ENCODE results near the gene COL24A1. TPM values are rescaled to one million over a fixed set of nuclear protein-coding genes. Genes with fewer than 3 reads are reported as not detected.

COL24A1 gene
- total RNA-seq, 1 experiment from 2014 or later = not detected

DNA sequence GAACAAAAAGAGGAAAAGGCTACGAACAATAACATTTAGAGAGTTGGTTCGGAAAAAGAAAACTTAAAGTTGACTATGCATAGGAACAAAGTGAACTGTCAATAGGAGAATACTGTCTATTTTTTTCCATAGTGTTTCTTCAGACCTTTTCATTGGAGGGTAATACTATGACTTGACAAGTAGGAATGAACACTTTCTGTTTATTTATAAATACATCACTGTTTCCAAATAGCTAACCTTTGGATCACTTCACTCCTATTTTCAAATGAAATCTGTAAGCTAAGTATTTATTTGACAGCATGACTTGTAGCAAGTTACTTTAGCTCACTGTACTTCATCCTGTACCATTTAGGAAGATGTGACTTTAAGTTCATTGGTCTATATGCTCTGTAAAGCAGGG lies 221.3 kb downstream of the COL24A1 start:
- H3K27me3 ChIP-seq (ENCODE audit: insufficient read depth, low read length) = no peaks in the 10 kb centered on the region
- peaks cover 3% of the 10 kb centered on the region; the same call in 1 of the 2 replicates for H3K9me2 ChIP-seq (ENCODE audit: insufficient read depth)
- H3K79me2 ChIP-seq (ENCODE audit: insufficient read depth, low read length) = no peaks in the 10 kb centered on the region
- ChIA-PET CTCF (no interaction called here), POLR2A (no interaction called here), RAD21 (ENCODE audit: low non-redundant PET in 1 of 2, low total read pairs in 2 of 2, uncharacterized antibody in 2 of 2, unreplicated experiment in 2 of 2) (no interaction called here)
- intact Hi-C loops (cut with micrococcal nuclease) = no loop called here
- H3K9me3 ChIP-seq (ENCODE audit: control insufficient read depth in 1 of 2, insufficient read depth in 1 of 2, low read depth in 1 of 2, low read length in 2 of 2) = no peaks in the 10 kb centered on the region
- ATAC-seq (no peak), DNase-seq (ENCODE audit: low read depth, low spot score) (no peak)
- H3K27ac ChIP-seq (ENCODE audit: low read depth, low read length) = no peak overlapping the region
- no TSS peak for BruUV-seq (replicated peaks)
- TF ChIP-seq, protein P1, sequence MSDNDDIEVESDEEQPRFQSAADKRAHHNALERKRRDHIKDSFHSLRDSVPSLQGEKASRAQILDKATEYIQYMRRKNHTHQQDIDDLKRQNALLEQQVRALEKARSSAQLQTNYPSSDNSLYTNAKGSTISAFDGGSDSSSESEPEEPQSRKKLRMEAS (IDR thresholded peaks at IDR 0.05) = no peak
- TF ChIP-seq ELF1 (IDR thresholded peaks at IDR 0.05; ENCODE audit: borderline replicate concordance, low read depth) (no peak), YY1 (IDR thresholded peaks at IDR 0.05; ENCODE audit: extremely low read depth, insufficient replicate concordance, low read depth, low read length) (no peak)
- TF ChIP-seq, protein P2, sequence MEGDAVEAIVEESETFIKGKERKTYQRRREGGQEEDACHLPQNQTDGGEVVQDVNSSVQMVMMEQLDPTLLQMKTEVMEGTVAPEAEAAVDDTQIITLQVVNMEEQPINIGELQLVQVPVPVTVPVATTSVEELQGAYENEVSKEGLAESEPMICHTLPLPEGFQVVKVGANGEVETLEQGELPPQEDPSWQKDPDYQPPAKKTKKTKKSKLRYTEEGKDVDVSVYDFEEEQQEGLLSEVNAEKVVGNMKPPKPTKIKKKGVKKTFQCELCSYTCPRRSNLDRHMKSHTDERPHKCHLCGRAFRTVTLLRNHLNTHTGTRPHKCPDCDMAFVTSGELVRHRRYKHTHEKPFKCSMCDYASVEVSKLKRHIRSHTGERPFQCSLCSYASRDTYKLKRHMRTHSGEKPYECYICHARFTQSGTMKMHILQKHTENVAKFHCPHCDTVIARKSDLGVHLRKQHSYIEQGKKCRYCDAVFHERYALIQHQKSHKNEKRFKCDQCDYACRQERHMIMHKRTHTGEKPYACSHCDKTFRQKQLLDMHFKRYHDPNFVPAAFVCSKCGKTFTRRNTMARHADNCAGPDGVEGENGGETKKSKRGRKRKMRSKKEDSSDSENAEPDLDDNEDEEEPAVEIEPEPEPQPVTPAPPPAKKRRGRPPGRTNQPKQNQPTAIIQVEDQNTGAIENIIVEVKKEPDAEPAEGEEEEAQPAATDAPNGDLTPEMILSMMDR (IDR thresholded peaks at IDR 0.05 in 2 of 3, conservative IDR thresholded peaks at IDR 0.05 in 1 of 3; ENCODE audit: borderline replicate concordance in 1 of 3, insufficient read depth in 1 of 3, low read depth in 2 of 3, low read length in 2 of 3) = no peak
- no peaks in the 10 kb centered on the region for H3K36me3 ChIP-seq (ENCODE audit: control insufficient read depth in 1 of 2, insufficient read depth in 2 of 2, low read length in 2 of 2)
- H4K20me1 ChIP-seq (ENCODE audit: insufficient read depth) = no peaks in the 10 kb centered on the region
- no peak overlapping the region for H3K4me3 ChIP-seq (replicated peaks in 1 of 2; ENCODE audit: low read depth in 1 of 2, low read length in 2 of 2)
- H3K9ac ChIP-seq (ENCODE audit: low read length) = no peak overlapping the region
- H3K4me1 ChIP-seq (ENCODE audit: control insufficient read depth in 1 of 2, insufficient read depth in 2 of 2, low read length in 2 of 2) = no peaks in the 10 kb centered on the region
- no peak overlapping the region for H2AFZ ChIP-seq (ENCODE audit: low read depth, low read length, poor library complexity, severe bottlenecking)
- H3K4me2 ChIP-seq (ENCODE audit: low read length) = no peak overlapping the region

DNA sequence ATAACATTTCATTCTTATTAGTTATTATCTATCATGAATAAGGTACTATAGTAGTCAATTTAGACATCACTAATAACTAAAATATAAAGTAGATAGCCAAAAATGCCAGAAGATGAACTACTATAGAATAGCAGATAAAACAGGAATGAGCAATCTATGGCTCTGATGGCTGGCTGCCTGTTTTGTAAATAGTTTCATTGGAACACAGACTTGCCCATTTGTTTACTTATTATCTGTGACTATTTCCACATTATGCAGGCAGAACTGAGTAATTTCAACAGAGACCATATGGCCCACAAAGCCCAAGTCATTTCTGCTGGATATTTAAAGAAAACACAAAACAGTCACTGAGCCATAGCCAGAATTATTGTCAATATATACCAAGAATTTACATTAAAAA lies 222.1 kb downstream of the COL24A1 start:
- H3K4me2 ChIP-seq (ENCODE audit: low read length) = no peak overlapping the region
- intact Hi-C loops (cut with micrococcal nuclease) = no loop called here
- H3K4me3 ChIP-seq (replicated peaks in 1 of 2; ENCODE audit: low read depth in 1 of 2, low read length in 2 of 2) = no peak overlapping the region
- H3K9me2 ChIP-seq (ENCODE audit: insufficient read depth) = peaks cover 3% of the 10 kb centered on the region; the same call in 1 of the 2 replicates
- ATAC-seq (no peak), DNase-seq (ENCODE audit: low read depth, low spot score) (no peak)
- no peaks in the 10 kb centered on the region for H3K4me1 ChIP-seq (ENCODE audit: control insufficient read depth in 1 of 2, insufficient read depth in 2 of 2, low read length in 2 of 2)
- no peaks in the 10 kb centered on the region for H4K20me1 ChIP-seq (ENCODE audit: insufficient read depth)
- no peak overlapping the region for H2AFZ ChIP-seq (ENCODE audit: low read depth, low read length, poor library complexity, severe bottlenecking)
- TF ChIP-seq, protein P1 (IDR thresholded peaks at IDR 0.05) = no peak
- TF ChIP-seq, protein P3, sequence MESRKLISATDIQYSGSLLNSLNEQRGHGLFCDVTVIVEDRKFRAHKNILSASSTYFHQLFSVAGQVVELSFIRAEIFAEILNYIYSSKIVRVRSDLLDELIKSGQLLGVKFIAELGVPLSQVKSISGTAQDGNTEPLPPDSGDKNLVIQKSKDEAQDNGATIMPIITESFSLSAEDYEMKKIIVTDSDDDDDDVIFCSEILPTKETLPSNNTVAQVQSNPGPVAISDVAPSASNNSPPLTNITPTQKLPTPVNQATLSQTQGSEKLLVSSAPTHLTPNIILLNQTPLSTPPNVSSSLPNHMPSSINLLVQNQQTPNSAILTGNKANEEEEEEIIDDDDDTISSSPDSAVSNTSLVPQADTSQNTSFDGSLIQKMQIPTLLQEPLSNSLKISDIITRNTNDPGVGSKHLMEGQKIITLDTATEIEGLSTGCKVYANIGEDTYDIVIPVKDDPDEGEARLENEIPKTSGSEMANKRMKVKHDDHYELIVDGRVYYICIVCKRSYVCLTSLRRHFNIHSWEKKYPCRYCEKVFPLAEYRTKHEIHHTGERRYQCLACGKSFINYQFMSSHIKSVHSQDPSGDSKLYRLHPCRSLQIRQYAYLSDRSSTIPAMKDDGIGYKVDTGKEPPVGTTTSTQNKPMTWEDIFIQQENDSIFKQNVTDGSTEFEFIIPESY (IDR thresholded peaks at IDR 0.05; ENCODE audit: extremely low read depth, insufficient replicate concordance, low read length) = no peak
- TF ChIP-seq SIN3A (IDR thresholded peaks at IDR 0.05; ENCODE audit: low read depth) = no peak
- TF ChIP-seq ZNF274 (IDR thresholded peaks at IDR 0.05; ENCODE audit: low read depth, low read length) = no peak
- TF ChIP-seq POLR2AphosphoS5 (IDR thresholded peaks at IDR 0.05; ENCODE audit: low read depth, low read length) = no peak
- no peak for TF ChIP-seq POLR2A (IDR thresholded peaks at IDR 0.05; ENCODE audit: borderline replicate concordance, extremely low read depth, insufficient read depth, insufficient read length)
- TF ChIP-seq, protein P4, sequence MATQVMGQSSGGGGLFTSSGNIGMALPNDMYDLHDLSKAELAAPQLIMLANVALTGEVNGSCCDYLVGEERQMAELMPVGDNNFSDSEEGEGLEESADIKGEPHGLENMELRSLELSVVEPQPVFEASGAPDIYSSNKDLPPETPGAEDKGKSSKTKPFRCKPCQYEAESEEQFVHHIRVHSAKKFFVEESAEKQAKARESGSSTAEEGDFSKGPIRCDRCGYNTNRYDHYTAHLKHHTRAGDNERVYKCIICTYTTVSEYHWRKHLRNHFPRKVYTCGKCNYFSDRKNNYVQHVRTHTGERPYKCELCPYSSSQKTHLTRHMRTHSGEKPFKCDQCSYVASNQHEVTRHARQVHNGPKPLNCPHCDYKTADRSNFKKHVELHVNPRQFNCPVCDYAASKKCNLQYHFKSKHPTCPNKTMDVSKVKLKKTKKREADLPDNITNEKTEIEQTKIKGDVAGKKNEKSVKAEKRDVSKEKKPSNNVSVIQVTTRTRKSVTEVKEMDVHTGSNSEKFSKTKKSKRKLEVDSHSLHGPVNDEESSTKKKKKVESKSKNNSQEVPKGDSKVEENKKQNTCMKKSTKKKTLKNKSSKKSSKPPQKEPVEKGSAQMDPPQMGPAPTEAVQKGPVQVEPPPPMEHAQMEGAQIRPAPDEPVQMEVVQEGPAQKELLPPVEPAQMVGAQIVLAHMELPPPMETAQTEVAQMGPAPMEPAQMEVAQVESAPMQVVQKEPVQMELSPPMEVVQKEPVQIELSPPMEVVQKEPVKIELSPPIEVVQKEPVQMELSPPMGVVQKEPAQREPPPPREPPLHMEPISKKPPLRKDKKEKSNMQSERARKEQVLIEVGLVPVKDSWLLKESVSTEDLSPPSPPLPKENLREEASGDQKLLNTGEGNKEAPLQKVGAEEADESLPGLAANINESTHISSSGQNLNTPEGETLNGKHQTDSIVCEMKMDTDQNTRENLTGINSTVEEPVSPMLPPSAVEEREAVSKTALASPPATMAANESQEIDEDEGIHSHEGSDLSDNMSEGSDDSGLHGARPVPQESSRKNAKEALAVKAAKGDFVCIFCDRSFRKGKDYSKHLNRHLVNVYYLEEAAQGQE (IDR thresholded peaks at IDR 0.05; ENCODE audit: low read depth) = no peak
- H3K79me2 ChIP-seq (ENCODE audit: insufficient read depth, low read length) = no peaks in the 10 kb centered on the region
- no peaks in the 10 kb centered on the region for H3K36me3 ChIP-seq (ENCODE audit: control insufficient read depth in 1 of 2, insufficient read depth in 2 of 2, low read length in 2 of 2)
- ChIA-PET POLR2A (no interaction called here), CTCF (no interaction called here), RAD21 (ENCODE audit: low non-redundant PET in 1 of 2, low total read pairs in 2 of 2, uncharacterized antibody in 2 of 2, unreplicated experiment in 2 of 2) (no interaction called here)
- H3K27me3 ChIP-seq (ENCODE audit: insufficient read depth, low read length) = no peaks in the 10 kb centered on the region
- no peak overlapping the region for H3K27ac ChIP-seq (ENCODE audit: low read depth, low read length)
- H3K9me3 ChIP-seq (ENCODE audit: control insufficient read depth in 1 of 2, insufficient read depth in 1 of 2, low read depth in 1 of 2, low read length in 2 of 2) = no peaks in the 10 kb centered on the region
- no TSS peak for BruUV-seq (replicated peaks)
- H3K9ac ChIP-seq (ENCODE audit: low read length) = no peak overlapping the region

Measured in HCT116 (cell line).